ENCODE data around the gene ARRDC2.

ARRDC2 gene

GRCh38 chr19:17972230-17972629 is 35.7 kb upstream of the ARRDC2 start:
- H3K4me3 ChIP-seq (IDR thresholded peaks at IDR 0.05; ENCODE audit: insufficient read depth, low read depth, low read length): no peak overlapping the region
- no peaks in the 10 kb centered on the region for H3K36me3 ChIP-seq (ENCODE audit: insufficient read depth)
- no peak overlapping the region for H3K27ac ChIP-seq
- no peak for TF ChIP-seq CTCF (conservative IDR thresholded peaks at IDR 0.05; ENCODE audit: low read depth, low read length)
- H3K4me2 ChIP-seq: no peak overlapping the region
- no peak overlapping the region for H3K9ac ChIP-seq
- peaks cover 67% of the 10 kb centered on the region for H3K27me3 ChIP-seq (ENCODE audit: insufficient read depth, low read depth)
- H3K79me2 ChIP-seq (ENCODE audit: insufficient read depth, low read depth): no peaks in the 10 kb centered on the region
- no peaks in the 10 kb centered on the region for H3K4me1 ChIP-seq (ENCODE audit: low read depth, poor library complexity, severe bottlenecking)
- H2AFZ ChIP-seq (ENCODE audit: low read depth): no peak overlapping the region
- no peaks in the 10 kb centered on the region for H4K20me1 ChIP-seq (ENCODE audit: insufficient read depth)

- peaks cover 69% of the 10 kb centered on the region for H3K27me3 ChIP-seq (ENCODE audit: insufficient read depth, low read depth)
- no peak overlapping the region for H3K4me3 ChIP-seq (IDR thresholded peaks at IDR 0.05; ENCODE audit: insufficient read depth, low read depth, low read length)
- H3K4me1 ChIP-seq (ENCODE audit: low read depth, poor library complexity, severe bottlenecking): no peaks in the 10 kb centered on the region
- no peak overlapping the region for H3K9ac ChIP-seq
- no peak overlapping the region for H3K4me2 ChIP-seq
- no peak for TF ChIP-seq CTCF (conservative IDR thresholded peaks at IDR 0.05; ENCODE audit: low read depth, low read length)
- H2AFZ ChIP-seq (ENCODE audit: low read depth): no peak overlapping the region
- no peak overlapping the region for H3K27ac ChIP-seq
- H4K20me1 ChIP-seq (ENCODE audit: insufficient read depth): no peaks in the 10 kb centered on the region
- H3K36me3 ChIP-seq (ENCODE audit: insufficient read depth): no peaks in the 10 kb centered on the region
- no peaks in the 10 kb centered on the region for H3K79me2 ChIP-seq (ENCODE audit: insufficient read depth, low read depth)
Measured at GRCh38 chr19:17973759-17974158, 34.2 kb upstream of the ARRDC2 start.

- no peaks in the 10 kb centered on the region for H3K4me1 ChIP-seq (ENCODE audit: low read depth, poor library complexity, severe bottlenecking)
- no peak overlapping the region for H2AFZ ChIP-seq (ENCODE audit: low read depth)
- H3K4me3 ChIP-seq (IDR thresholded peaks at IDR 0.05; ENCODE audit: insufficient read depth, low read depth, low read length): no peak overlapping the region
- H4K20me1 ChIP-seq (ENCODE audit: insufficient read depth): no peaks in the 10 kb centered on the region
- no peak overlapping the region for H3K4me2 ChIP-seq
- no peaks in the 10 kb centered on the region for H3K79me2 ChIP-seq (ENCODE audit: insufficient read depth, low read depth)
- no peak for TF ChIP-seq CTCF (conservative IDR thresholded peaks at IDR 0.05; ENCODE audit: low read depth, low read length)
- no peak overlapping the region for H3K9ac ChIP-seq
- H3K36me3 ChIP-seq (ENCODE audit: insufficient read depth): no peaks in the 10 kb centered on the region
- H3K27me3 ChIP-seq (ENCODE audit: insufficient read depth, low read depth): peaks cover 64% of the 10 kb centered on the region
- H3K27ac ChIP-seq: no peak overlapping the region
Measured at GRCh38 chr19:17974551-17974950, 33.4 kb upstream of the ARRDC2 start.

GRCh38 chr19:17975032-17975431 is 32.9 kb upstream of the ARRDC2 start:
- H3K9ac ChIP-seq: no peak overlapping the region
- no peaks in the 10 kb centered on the region for H3K4me1 ChIP-seq (ENCODE audit: low read depth, poor library complexity, severe bottlenecking)
- H2AFZ ChIP-seq (ENCODE audit: low read depth): no peak overlapping the region
- H4K20me1 ChIP-seq (ENCODE audit: insufficient read depth): no peaks in the 10 kb centered on the region
- peaks cover 64% of the 10 kb centered on the region for H3K27me3 ChIP-seq (ENCODE audit: insufficient read depth, low read depth)
- no peak for TF ChIP-seq CTCF (conservative IDR thresholded peaks at IDR 0.05; ENCODE audit: low read depth, low read length)
- H3K79me2 ChIP-seq (ENCODE audit: insufficient read depth, low read depth): no peaks in the 10 kb centered on the region
- no peak overlapping the region for H3K4me3 ChIP-seq (IDR thresholded peaks at IDR 0.05; ENCODE audit: insufficient read depth, low read depth, low read length)
- no peaks in the 10 kb centered on the region for H3K36me3 ChIP-seq (ENCODE audit: insufficient read depth)
- H3K27ac ChIP-seq: no peak overlapping the region
- no peak overlapping the region for H3K4me2 ChIP-seq

Data from KMS-11 (cell line).